BE2C (cell line): ENCODE measurements around the gene ADCY5.

Experiments used
- DNase-seq: peaks from one replicate; pipeline ENCODE4 v3.0.0-alpha.2; 2020
- H3K27me3 ChIP-seq: fragments of 250-450 bp; sonication (Bioruptor Pico); 2 replicates; pipeline ENCODE4 v1.5.1; 2020; ENCODE audit warnings: mild to moderate bottlenecking
- H3K36me3 ChIP-seq: fragments of 250-450 bp; sonication (Bioruptor Pico); 2 replicates; pipeline ENCODE4 v1.5.1; 2020; ENCODE audit warnings: mild to moderate bottlenecking
- H3K4me1 ChIP-seq: fragments of 250-450 bp; sonication (Bioruptor Pico); 2 replicates; pipeline ENCODE4 v1.5.1; 2020
- H3K4me3 ChIP-seq: 2 replicates; pipeline ENCODE4 v1.5.1; 2011; ENCODE audit warnings: low read depth, low read length
- H3K9me3 ChIP-seq: fragments of 250-450 bp; sonication (Bioruptor Pico); 2 replicates; pipeline ENCODE4 v1.5.1; 2020
- CTCF ChIP-seq: IDR thresholded peaks from 2 replicates; pipeline ENCODE4 v1.5.1; 2012; ENCODE audit warnings: mild to moderate bottlenecking, low read depth, low read length

ADCY5 gene

DNA sequence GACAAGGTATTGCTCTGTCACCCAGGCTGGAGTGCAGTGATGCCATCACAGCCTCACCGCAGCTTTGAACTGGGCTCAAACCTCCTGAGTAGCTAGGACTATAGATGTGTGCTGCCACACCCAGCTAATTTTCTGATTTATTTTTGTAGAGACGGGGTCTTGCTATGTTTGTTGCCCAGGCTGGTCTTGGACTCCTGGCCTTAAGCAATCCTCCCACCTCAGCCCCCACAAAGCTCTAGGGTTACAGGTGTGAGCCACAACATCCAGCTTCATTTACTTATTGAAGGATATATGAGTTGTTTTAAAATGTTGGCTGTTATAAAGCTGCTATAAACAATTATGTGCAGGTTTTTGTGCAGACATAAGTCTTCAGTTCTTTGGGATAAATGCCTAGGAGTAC lies 184.9 kb downstream of the ADCY5 start:
- no peak for DNase-seq
- no peak for TF ChIP-seq CTCF
- no peak overlapping the region for H3K4me3 ChIP-seq
- H3K9me3 ChIP-seq, result no peaks in the 10 kb centered on the region
- no peaks in the 10 kb centered on the region for H3K36me3 ChIP-seq
- H3K27me3 ChIP-seq, result no peaks in the 10 kb centered on the region
- H3K4me1 ChIP-seq, result peaks cover 2% of the 10 kb centered on the region; the same call in 1 of the 2 replicates

DNA sequence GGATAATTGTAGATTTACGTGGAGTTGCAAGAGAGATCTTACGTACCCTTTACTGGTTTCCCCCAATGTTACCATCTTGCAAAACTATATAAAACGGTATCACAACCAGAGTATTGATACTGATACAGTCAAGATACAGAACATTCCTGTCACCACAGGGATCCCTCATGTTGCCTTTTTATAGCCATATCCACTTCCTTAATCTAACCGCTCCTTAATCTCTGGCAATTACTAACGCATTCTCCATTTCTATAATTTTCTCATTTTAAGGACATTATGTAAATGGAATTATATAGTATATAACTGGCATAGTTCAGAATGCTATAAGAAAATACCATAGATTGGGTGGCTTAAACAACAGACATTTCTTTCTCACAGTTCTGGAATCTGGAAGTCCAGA lies 186.0 kb downstream of the ADCY5 start:
- Histone ChIP-seq H3K9me3 (no peaks in the 10 kb centered on the region), H3K36me3 (no peaks in the 10 kb centered on the region), H3K4me1 (peaks cover 2% of the 10 kb centered on the region; the same call in 1 of the 2 replicates), H3K4me3 (no peak overlapping the region), H3K27me3 (no peaks in the 10 kb centered on the region)
- DNase-seq, result no peak
- TF ChIP-seq CTCF, result no peak

DNA sequence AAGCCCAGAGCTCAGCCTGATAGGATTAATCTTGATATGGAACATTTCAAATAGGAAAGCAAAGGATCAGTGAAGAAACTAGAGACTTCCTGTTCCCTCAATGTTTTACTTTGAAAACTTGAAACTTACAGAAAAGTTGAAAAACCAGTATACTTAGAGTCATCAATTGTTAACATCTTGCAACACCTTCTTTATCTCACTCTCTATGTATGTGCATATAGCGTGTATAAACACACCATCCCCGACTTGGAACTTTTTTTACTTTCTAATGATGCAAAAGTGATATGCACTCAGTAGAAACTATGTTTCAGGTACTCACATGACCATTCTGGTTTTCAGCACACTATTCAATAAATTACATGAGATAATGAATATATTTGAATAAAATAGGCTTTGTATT lies 186.7 kb downstream of the ADCY5 start:
- no peaks in the 10 kb centered on the region for H3K27me3 ChIP-seq
- DNase-seq, result no peak
- H3K4me3 ChIP-seq, result no peak overlapping the region
- no peak for TF ChIP-seq CTCF
- peaks cover 2% of the 10 kb centered on the region; the same call in 1 of the 2 replicates for H3K4me1 ChIP-seq
- no peaks in the 10 kb centered on the region for H3K9me3 ChIP-seq
- no peaks in the 10 kb centered on the region for H3K36me3 ChIP-seq

GRCh38 chr3:123261666-123262065 lies 187.2 kb downstream of the ADCY5 start:
- Histone ChIP-seq H3K4me1 (peaks cover 2% of the 10 kb centered on the region; the same call in 1 of the 2 replicates), H3K27me3 (no peaks in the 10 kb centered on the region), H3K9me3 (no peaks in the 10 kb centered on the region), H3K36me3 (no peaks in the 10 kb centered on the region), H3K4me3 (no peak overlapping the region)
- TF ChIP-seq CTCF, result no peak
- no peak for DNase-seq

GRCh38 chr3:123258811-123259420 lies 190.0 kb downstream of the ADCY5 start:
- Histone ChIP-seq H3K4me1 (peaks cover 2% of the 10 kb centered on the region; the same call in 1 of the 2 replicates), H3K9me3 (no peaks in the 10 kb centered on the region), H3K4me3 (no peak overlapping the region), H3K27me3 (no peaks in the 10 kb centered on the region), H3K36me3 (no peaks in the 10 kb centered on the region)
- peak; percentile 82 for TF ChIP-seq CTCF
- DNase-seq, result no peak

DNA sequence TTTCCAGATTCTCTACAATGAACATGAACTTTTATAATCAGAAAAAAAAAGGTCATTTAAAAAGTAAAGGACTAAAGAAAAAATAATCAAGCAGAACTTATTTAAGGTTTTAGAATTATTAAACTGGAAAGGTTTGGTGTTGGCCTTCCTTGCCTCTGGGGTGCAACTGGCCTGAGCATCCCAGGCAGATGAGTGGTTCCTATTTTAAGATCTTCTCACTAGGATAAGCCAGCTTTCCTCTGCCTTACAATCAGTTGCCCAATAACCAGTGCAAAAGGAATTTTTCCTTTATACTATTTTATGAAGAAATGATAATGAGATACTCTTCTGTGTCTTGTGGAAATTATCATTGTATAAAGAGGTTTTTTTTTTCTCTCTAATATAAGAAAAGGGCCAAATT lies 190.5 kb downstream of the ADCY5 start:
- Histone ChIP-seq H3K9me3 (no peaks in the 10 kb centered on the region), H3K4me1 (peaks cover 2% of the 10 kb centered on the region; the same call in 1 of the 2 replicates), H3K4me3 (no peak overlapping the region), H3K27me3 (no peaks in the 10 kb centered on the region), H3K36me3 (no peaks in the 10 kb centered on the region)
- TF ChIP-seq CTCF, result no peak
- DNase-seq, result no peak
